ENCODE measurements around the gene LCE3B. TPM values are rescaled to one million over a fixed set of nuclear protein-coding genes. Genes with fewer than 3 reads are reported as not detected.

Gene LCE3B
- total and polyA plus RNA-seq, 2 donors (not counting 1 experiment from before 2014, with no cell fraction given), result not detected

DNA sequence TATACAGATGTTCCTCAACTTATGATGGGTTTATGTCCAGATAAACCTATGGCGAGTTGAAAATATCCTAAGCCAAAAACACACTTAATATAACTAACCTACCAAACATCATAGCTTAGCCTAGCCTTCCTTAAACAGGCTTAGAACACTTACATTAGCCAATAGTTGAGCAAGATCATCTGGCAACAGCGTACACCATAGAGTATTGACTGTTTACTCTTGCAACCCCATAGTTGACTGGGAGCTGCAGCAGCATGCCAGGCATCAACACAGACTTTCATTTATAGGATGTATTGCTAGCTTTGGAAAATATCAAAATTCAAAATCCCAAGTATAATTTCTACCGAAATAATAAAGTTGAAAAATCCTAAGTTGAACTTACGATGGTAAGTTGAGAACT, 44.1 kb downstream of the LCE3B start:
- ChIA-PET POLR2A (no interaction called here), CTCF (interaction anchor here (0.7 kb wide), 1 partner anchor 37 kb away, joined by 4 read pairs; no protein-coding TSS in a partner anchor)
- intact Hi-C loops (cut with micrococcal nuclease), result no loop called here
- H2AFZ ChIP-seq (ENCODE audit: insufficient read depth, low read depth, low read length, poor library complexity, severe bottlenecking), result no peak overlapping the region
- H3K27me3 Mint-ChIP-seq, result peaks cover 25% of the 10 kb centered on the region
- no peaks in the 10 kb centered on the region for H3K4me1 ChIP-seq (ENCODE audit: control insufficient read depth in 2 of 2, insufficient read depth in 2 of 2, low read length in 2 of 2)
- no peaks in the 10 kb centered on the region for H3K9me3 Mint-ChIP-seq (ENCODE audit: insufficient read depth)
- H3K4me2 ChIP-seq (replicated peaks; ENCODE audit: low read depth, low read length, poor library complexity, severe bottlenecking), result no peak overlapping the region
- H3K9me3 ChIP-seq (ENCODE audit: control extremely low read depth in 1 of 3, control insufficient read depth in 2 of 3, insufficient read depth in 1 of 3, low read length in 2 of 3), result no peaks in the 10 kb centered on the region
- no peak overlapping the region for H3K27ac Mint-ChIP-seq
- no peak overlapping the region for H3K4me3 Mint-ChIP-seq
- H3K4me1 Mint-ChIP-seq, result no peaks in the 10 kb centered on the region
- no peaks in the 10 kb centered on the region for H4K20me1 ChIP-seq (ENCODE audit: control insufficient read depth, insufficient read depth, low read length, poor library complexity, severe bottlenecking)
- no peak overlapping the region for H3K9ac ChIP-seq (ENCODE audit: low read length)
- no peak overlapping the region for H3K27ac ChIP-seq (ENCODE audit: low read length in 2 of 2)
- no CpG with 5 or more reads among the region's 4 CpGs for WGBS (ENCODE audit: insufficient coverage)
- TF ChIP-seq, protein P1, sequence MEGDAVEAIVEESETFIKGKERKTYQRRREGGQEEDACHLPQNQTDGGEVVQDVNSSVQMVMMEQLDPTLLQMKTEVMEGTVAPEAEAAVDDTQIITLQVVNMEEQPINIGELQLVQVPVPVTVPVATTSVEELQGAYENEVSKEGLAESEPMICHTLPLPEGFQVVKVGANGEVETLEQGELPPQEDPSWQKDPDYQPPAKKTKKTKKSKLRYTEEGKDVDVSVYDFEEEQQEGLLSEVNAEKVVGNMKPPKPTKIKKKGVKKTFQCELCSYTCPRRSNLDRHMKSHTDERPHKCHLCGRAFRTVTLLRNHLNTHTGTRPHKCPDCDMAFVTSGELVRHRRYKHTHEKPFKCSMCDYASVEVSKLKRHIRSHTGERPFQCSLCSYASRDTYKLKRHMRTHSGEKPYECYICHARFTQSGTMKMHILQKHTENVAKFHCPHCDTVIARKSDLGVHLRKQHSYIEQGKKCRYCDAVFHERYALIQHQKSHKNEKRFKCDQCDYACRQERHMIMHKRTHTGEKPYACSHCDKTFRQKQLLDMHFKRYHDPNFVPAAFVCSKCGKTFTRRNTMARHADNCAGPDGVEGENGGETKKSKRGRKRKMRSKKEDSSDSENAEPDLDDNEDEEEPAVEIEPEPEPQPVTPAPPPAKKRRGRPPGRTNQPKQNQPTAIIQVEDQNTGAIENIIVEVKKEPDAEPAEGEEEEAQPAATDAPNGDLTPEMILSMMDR (IDR thresholded peaks at IDR 0.05), result no peak
- TF ChIP-seq EZH2 (IDR thresholded peaks at IDR 0.05; ENCODE audit: borderline replicate concordance, insufficient read depth, low read depth, low read length, poor library complexity, severe bottlenecking), result no peak
- DNase-seq (no peak), ATAC-seq (ENCODE audit: low read depth) (no peak)
- no peak overlapping the region for H3K4me3 ChIP-seq (ENCODE audit: control extremely low read depth in 1 of 5, extremely low read depth in 1 of 5, insufficient read depth in 1 of 5, low read depth in 2 of 5, low read length in 4 of 5)
- H3K79me2 ChIP-seq (ENCODE audit: control insufficient read depth, insufficient read depth, low read length), result no peaks in the 10 kb centered on the region
- no peaks in the 10 kb centered on the region for H3K36me3 ChIP-seq (replicated peaks in 1 of 2; ENCODE audit: control extremely low read depth in 1 of 2, control insufficient read depth in 1 of 2, extremely low read depth in 1 of 2, insufficient read depth in 2 of 2, low read length in 1 of 2)
- H3K27me3 ChIP-seq (replicated peaks in 1 of 4; ENCODE audit: control extremely low read depth in 1 of 4, control insufficient read depth in 3 of 4, insufficient read depth in 4 of 4, low read length in 3 of 4), result peaks cover 0 to 2% (median 0%) of the 10 kb centered on the region in 4 experiments

DNA sequence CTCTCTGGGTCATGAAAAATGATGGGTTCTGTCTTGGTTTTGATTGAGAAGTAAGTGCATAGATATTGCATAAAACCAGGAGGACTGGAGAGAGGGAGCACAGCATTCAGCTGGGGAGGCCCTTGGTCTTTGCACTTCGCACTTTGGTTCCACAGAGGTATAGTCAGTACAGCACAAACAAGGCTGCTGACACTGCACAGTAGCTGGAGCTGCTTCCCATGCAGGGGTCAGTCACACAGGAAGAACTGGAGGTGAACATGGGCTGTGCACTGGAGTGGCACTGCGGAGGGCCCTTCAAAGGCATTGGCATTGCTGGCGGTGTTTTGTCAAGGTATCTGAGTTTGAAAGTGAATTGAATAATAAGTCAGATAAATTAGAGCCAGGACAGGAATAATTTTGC, 45.0 kb downstream of the LCE3B start:
- intact Hi-C loops (cut with micrococcal nuclease), result no loop called here
- Histone ChIP-seq H2AFZ (ENCODE audit: insufficient read depth, low read depth, low read length, poor library complexity, severe bottlenecking) (no peak overlapping the region), H3K27ac (ENCODE audit: low read length in 2 of 2) (no peak overlapping the region), H3K4me3 (ENCODE audit: control extremely low read depth in 1 of 5, extremely low read depth in 1 of 5, insufficient read depth in 1 of 5, low read depth in 2 of 5, low read length in 4 of 5) (no peak overlapping the region), H4K20me1 (ENCODE audit: control insufficient read depth, insufficient read depth, low read length, poor library complexity, severe bottlenecking) (no peaks in the 10 kb centered on the region), H3K4me1 (ENCODE audit: control insufficient read depth in 2 of 2, insufficient read depth in 2 of 2, low read length in 2 of 2) (no peaks in the 10 kb centered on the region), H3K36me3 (replicated peaks in 1 of 2; ENCODE audit: control extremely low read depth in 1 of 2, control insufficient read depth in 1 of 2, extremely low read depth in 1 of 2, insufficient read depth in 2 of 2, low read length in 1 of 2) (no peaks in the 10 kb centered on the region), H3K4me2 (replicated peaks; ENCODE audit: low read depth, low read length, poor library complexity, severe bottlenecking) (no peak overlapping the region), H3K9ac (ENCODE audit: low read length) (no peak overlapping the region), H3K79me2 (ENCODE audit: control insufficient read depth, insufficient read depth, low read length) (no peaks in the 10 kb centered on the region), H3K27me3 (replicated peaks in 1 of 4; ENCODE audit: control extremely low read depth in 1 of 4, control insufficient read depth in 3 of 4, insufficient read depth in 4 of 4, low read length in 3 of 4) (peaks cover 0 to 3% (median 1%) of the 10 kb centered on the region in 4 experiments), H3K9me3 (ENCODE audit: control extremely low read depth in 1 of 3, control insufficient read depth in 2 of 3, insufficient read depth in 1 of 3, low read length in 2 of 3) (no peaks in the 10 kb centered on the region)
- Mint-ChIP-seq H3K27me3 (peaks cover 22% of the 10 kb centered on the region), H3K9me3 (ENCODE audit: insufficient read depth) (no peaks in the 10 kb centered on the region), H3K4me3 (no peak overlapping the region), H3K27ac (no peak overlapping the region), H3K4me1 (no peaks in the 10 kb centered on the region)
- no peak for DNase-seq
- ChIA-PET CTCF (no interaction called here), POLR2A (no interaction called here)
- WGBS (ENCODE audit: insufficient coverage), result 100% methylated on average over 3 of the region's 3 CpGs
- TF ChIP-seq EZH2 (IDR thresholded peaks at IDR 0.05; ENCODE audit: borderline replicate concordance, insufficient read depth, low read depth, low read length, poor library complexity, severe bottlenecking), result no peak
- TF ChIP-seq, protein P1 (IDR thresholded peaks at IDR 0.05), result no peak
- no peak for ATAC-seq (ENCODE audit: low read depth)

All from B cell (primary cell).